ENCODE data around the gene ACAA1.

ACAA1 gene

GRCh38 chr3:38154625-38155255, 17.8 kb upstream of the ACAA1 start:
- DNase-seq (ENCODE audit: low read depth in 2 of 2) = no peak

GRCh38 chr3:38154033-38154494, 17.1 kb upstream of the ACAA1 start:
- no peak for DNase-seq (ENCODE audit: low read depth in 2 of 2)

GRCh38 chr3:38153221-38153620, 16.3 kb upstream of the ACAA1 start:
- no peak for DNase-seq (ENCODE audit: low read depth in 2 of 2)

GRCh38 chr3:38152609-38153008, 15.7 kb upstream of the ACAA1 start:
- no peak for DNase-seq (ENCODE audit: low read depth in 2 of 2)

- no peak for DNase-seq (ENCODE audit: low read depth in 2 of 2)
Measured at GRCh38 chr3:38151667-38152265, 14.8 kb upstream of the ACAA1 start.

GRCh38 chr3:38150780-38151528, 14.0 kb upstream of the ACAA1 start:
- no peak for DNase-seq (ENCODE audit: low read depth in 2 of 2)

GRCh38 chr3:38149708-38150107, 12.8 kb upstream of the ACAA1 start:
- DNase-seq (ENCODE audit: low read depth in 2 of 2) = no peak

GRCh38 chr3:38148311-38148882, 11.5 kb upstream of the ACAA1 start:
- DNase-seq (ENCODE audit: low read depth in 2 of 2) = no peak

- DNase-seq (ENCODE audit: low read depth in 2 of 2) = no peak
Measured at GRCh38 chr3:38147421-38147820, 10.5 kb upstream of the ACAA1 start.

- DNase-seq (ENCODE audit: low read depth in 2 of 2) = no peak
Measured at GRCh38 chr3:38146504-38146903, 9.6 kb upstream of the ACAA1 start.

- DNase-seq (ENCODE audit: low read depth in 2 of 2) = no peak
Measured at GRCh38 chr3:38143511-38143910, 6.6 kb upstream of the ACAA1 start.

- DNase-seq (ENCODE audit: low read depth in 2 of 2) = no peak
Measured at GRCh38 chr3:38142959-38143358, 6.0 kb upstream of the ACAA1 start.

GRCh38 chr3:38141952-38142273, 5.0 kb upstream of the ACAA1 start:
- no peak for DNase-seq (ENCODE audit: low read depth in 2 of 2)

- no peak for DNase-seq (ENCODE audit: low read depth in 2 of 2)
Measured at GRCh38 chr3:38141173-38141951, 4.4 kb upstream of the ACAA1 start.

GRCh38 chr3:38140326-38141172, 3.6 kb upstream of the ACAA1 start:
- no peak for DNase-seq (ENCODE audit: low read depth in 2 of 2)

GRCh38 chr3:38139652-38140051, 2.7 kb upstream of the ACAA1 start:
- no peak for DNase-seq (ENCODE audit: low read depth in 2 of 2)

GRCh38 chr3:38139191-38139590, 2.3 kb upstream of the ACAA1 start:
- no peak for DNase-seq (ENCODE audit: low read depth in 2 of 2)

- DNase-seq (ENCODE audit: low read depth in 2 of 2) = peak; percentile 76 to 81
Measured at GRCh38 chr3:38138349-38139190, 1.6 kb upstream of the ACAA1 start, which contains the start of gene MYD88. MYD88 (plus strand) TSS chr3:38138661; CDS start chr3:38138701, 40 bp downstream.

- no peak for DNase-seq (ENCODE audit: low read depth in 2 of 2)
Measured at GRCh38 chr3:38137615-38138348, 855 bp upstream of the ACAA1 start.
